Stimulated activated CD4-positive, alpha-beta T cell treated with anti-CD3 and anti-CD28 coated beads, Interleukin-15, amount 100 ng/mL, for 48 hours (primary cell): ENCODE results near the gene TEX44.

Experiments used
- DNase-seq, 2 donors: peaks; one replicate each; pipeline ENCODE4 v3.0.0-alpha.2; 2020; ENCODE audit warnings: low read depth in 2 of 2

TEX44 gene

GRCh38 chr2:231604685-231605606, 12.3 kb downstream of the TEX44 start:
- peak; percentile 82 to 89 for DNase-seq

DNA sequence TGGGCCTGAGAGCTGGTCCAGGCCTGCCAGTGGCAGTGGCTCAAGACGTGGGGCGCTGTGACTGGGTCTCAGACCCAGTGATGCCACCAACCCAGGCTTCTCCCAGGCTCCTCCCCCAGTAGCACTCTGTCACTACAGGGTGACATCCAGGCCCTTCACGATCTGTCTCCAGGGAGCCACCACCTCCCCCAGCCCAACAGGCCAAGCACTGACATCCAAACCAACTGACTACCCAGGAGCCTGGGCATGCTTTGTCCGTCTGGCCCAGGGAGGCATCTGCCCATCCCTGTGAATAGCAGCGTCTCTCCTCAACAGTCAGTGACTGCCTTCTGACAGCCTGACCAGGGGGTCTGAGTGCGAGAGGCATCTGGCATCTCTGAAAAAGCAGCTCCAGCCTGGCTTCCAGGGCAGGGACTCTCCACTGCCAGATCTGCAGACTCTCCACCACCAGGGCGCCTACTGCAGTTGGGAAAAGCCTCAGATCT, 13.0 kb downstream of the TEX44 start:
- no peak for DNase-seq

- no peak for DNase-seq
Observed at GRCh38 chr2:231606941-231607340, 14.3 kb downstream of the TEX44 start.

- peak; percentile 52 to 63 for DNase-seq
Observed at GRCh38 chr2:231611273-231612108, 18.8 kb downstream of the TEX44 start.

- DNase-seq: peak in 1 of 2 donors; percentile 24
Observed at GRCh38 chr2:231612109-231612455, 19.4 kb downstream of the TEX44 start.

GRCh38 chr2:231612456-231613330, 20.0 kb downstream of the TEX44 start:
- DNase-seq: peak; percentile 93 to 95

- DNase-seq: no peak
Observed at GRCh38 chr2:231613331-231613662, 20.6 kb downstream of the TEX44 start.

GRCh38 chr2:231613663-231614558, 21.2 kb downstream of the TEX44 start:
- peak; percentile 87 to 88 for DNase-seq

GRCh38 chr2:231614559-231615057, 21.9 kb downstream of the TEX44 start:
- peak in 1 of 2 donors; percentile 24 for DNase-seq

- DNase-seq: no peak
Observed at GRCh38 chr2:231615058-231615671, 22.5 kb downstream of the TEX44 start.

DNA sequence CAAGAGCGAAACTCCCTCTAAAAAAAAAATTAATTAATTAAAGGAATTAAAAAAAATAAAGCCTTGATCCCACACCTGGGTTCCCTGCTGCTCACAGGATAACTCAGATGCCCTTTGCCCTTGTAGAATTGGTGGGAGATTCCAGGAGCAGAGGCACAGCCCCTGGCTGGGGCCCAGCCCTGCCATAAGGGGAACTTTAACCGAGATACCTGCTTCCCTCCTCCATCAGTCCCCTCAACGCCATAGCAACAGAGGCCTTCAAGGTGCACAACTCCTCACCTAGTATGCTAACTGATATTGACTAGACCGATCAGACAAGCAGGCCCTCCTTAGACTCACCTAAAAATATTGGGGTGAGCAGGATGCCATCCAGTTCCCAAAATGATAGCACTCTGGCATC, 23.6 kb downstream of the TEX44 start:
- no peak for DNase-seq

- no peak for DNase-seq
Observed at GRCh38 chr2:231617059-231617926, 24.6 kb downstream of the TEX44 start.

DNA sequence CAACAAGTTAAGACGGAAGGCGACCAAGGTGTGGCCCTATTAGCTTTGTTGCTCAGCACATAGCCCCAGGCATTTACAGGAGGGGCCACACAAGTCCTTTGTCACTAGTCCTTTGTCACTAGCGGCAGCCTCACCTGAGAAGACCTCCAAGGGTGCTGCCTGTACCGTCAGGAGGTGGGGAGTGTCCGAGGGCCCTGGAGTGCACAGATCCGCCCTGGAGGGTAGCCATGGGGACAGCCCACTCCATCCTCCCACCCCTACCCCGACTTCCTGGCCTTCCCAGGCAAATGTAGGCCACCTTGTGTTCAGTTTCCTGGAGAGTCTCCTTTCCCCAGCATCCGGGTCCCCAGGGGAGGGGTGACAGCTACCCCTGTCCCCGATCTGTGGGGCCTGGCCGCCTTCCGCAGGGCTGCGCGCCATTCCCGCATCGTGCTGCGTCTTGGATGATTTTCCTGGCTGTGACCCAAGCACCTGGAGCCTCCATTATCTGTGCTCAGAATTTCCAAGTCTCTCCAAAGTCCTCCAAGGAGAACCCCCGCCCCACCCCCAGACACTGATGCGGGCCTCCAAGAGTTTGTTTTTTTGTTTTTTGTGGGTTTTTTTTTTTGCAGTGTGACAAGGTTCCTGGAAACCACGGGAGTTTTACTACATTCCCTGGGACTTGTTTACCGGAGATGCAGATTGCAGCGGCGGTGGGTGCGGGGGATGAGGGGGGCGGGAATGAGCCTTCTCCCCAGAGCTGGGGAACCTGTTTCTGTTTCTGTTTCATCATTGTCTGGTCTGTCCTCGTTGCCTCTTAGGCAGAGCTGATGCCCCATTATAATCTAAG, 28.6 kb downstream of the TEX44 start:
- DNase-seq: no peak

GRCh38 chr2:231622963-231623362, 30.3 kb downstream of the TEX44 start:
- DNase-seq: no peak

- DNase-seq: no peak
Observed at GRCh38 chr2:231626449-231626848, 33.8 kb downstream of the TEX44 start.

DNA sequence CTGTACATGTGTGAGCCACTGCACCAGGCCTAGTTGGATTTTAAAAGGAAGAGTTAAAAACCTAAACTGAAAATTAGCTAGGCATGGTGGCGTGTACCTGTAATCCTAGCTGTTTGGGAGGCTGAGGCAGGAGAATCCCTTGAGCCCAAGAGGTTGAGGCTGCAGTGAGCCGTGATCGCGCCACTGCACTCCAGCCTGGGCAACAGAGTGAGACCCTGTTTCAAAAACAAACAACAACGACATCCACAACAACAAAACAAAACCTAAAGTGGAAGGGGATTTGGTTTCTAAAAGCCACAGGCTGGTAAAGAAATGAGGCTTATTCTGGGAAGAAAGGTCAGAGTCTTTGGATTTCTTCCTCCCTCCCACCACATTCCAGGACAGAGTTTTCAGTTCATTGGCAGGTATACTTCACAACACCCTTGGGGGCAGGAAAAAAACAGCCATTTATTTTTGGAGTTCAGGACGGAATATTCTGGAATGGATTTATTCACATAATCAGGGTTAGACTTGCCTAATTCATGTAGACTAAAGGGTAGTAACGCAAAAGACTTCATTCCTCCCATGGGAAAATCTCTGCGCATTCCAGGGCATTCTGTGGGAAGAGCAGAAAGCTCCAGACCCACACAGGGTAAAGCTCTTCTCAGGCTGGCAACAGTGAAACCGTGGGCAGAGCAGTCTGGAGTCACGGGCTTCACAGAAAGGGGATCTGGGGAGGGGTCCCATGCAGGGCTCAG, 34.9 kb downstream of the TEX44 start:
- DNase-seq: no peak

DNA sequence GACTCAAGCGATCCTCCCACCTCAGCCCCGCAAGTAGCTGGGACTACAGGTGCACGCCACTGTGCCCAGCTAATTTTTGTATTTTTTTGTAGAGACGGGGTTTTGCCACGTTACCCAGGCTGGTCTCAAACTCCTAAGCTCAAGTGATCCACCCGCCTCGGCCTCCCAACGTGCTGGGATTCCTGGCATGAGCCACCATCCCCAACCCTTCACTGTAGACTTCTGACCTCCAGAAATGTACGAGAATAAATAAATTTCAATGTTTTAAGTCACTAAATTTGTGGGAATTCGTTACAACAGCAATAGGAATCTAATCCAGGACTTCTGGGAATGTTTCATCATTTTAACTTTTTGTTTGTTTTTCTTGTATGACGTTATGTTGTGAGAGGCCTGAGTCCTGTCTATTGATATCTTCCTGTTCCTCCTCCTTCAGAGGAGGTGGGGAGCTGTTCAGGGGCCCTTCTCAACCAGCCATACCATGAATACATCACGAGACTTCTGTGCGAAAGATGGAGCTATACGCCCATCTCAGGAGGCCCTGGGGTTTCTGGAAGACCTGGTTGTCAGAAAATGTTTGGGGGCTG, 40.0 kb downstream of the TEX44 start:
- DNase-seq: no peak
